ENCODE data around the gene KCTD17. TPM values are rescaled to one million over a fixed set of nuclear protein-coding genes. Genes with fewer than 3 reads are reported as not detected.

Gene KCTD17
- total RNA-seq, 1 experiment from 2014 or later: 29.5 TPM

- H3F3A ChIP-seq (ENCODE audit: insufficient read depth, low read depth): peaks cover 9% of the 10 kb centered on the region; the same call in 1 of the 2 replicates
- BruUV-seq (replicated peaks): no TSS peak
- ChIA-PET POLR2A (ENCODE audit: unreplicated experiment) (no interaction called here), CTCF (interaction anchor here (0.8 kb wide), 1 partner anchor 41 kb away, joined by 3 read pairs; no protein-coding TSS in a partner anchor)
- H3K36me3 ChIP-seq (ENCODE audit: low read depth): peaks cover 12% of the 10 kb centered on the region; the same call in 1 of the 2 replicates
- H4K20me1 ChIP-seq (ENCODE audit: insufficient read depth): no peaks in the 10 kb centered on the region
- TF ChIP-seq EZH2 (IDR thresholded peaks at IDR 0.05; ENCODE audit: low read depth) (no peak), CTCF (conservative IDR thresholded peaks at IDR 0.05) (no peak)
- H2AFZ ChIP-seq: no peak overlapping the region
- intact Hi-C loops (cut with micrococcal nuclease; ENCODE audit: unreplicated experiment): no loop called here
- no peak for DNase-seq
- H3K4me1 ChIP-seq (replicated peaks; ENCODE audit: insufficient read depth): peaks cover 10% of the 10 kb centered on the region; the same call in 1 of the 2 replicates
- H3K9me3 ChIP-seq (ENCODE audit: insufficient read depth, low read depth): no peaks in the 10 kb centered on the region
- no peak overlapping the region for H3K4me2 ChIP-seq
- no peaks in the 10 kb centered on the region for H3K9me2 ChIP-seq (ENCODE audit: insufficient read depth)
- peaks cover 20% of the 10 kb centered on the region for H3K79me2 ChIP-seq (ENCODE audit: low read depth)
- H3K27ac ChIP-seq: no peak overlapping the region
- no peak overlapping the region for H3K4me3 ChIP-seq
- H3K27me3 ChIP-seq (ENCODE audit: insufficient read depth, low read depth): no peaks in the 10 kb centered on the region
These were observed 27.0 kb upstream of the KCTD17 start for GRCh38 chr22:37024339-37025157.

- POLR2A ChIA-PET (ENCODE audit: unreplicated experiment): no interaction called here
- BruUV-seq (replicated peaks): no TSS peak
- H3F3A ChIP-seq (ENCODE audit: insufficient read depth, low read depth): peaks cover 5% of the 10 kb centered on the region
- H3K79me2 ChIP-seq (ENCODE audit: low read depth): peaks cover 11% of the 10 kb centered on the region
- no peaks in the 10 kb centered on the region for H3K27me3 ChIP-seq (ENCODE audit: insufficient read depth, low read depth)
- TF ChIP-seq EZH2 (IDR thresholded peaks at IDR 0.05; ENCODE audit: low read depth): no peak
- TF ChIP-seq CTCF (conservative IDR thresholded peaks at IDR 0.05): no peak
- intact Hi-C loops (cut with micrococcal nuclease; ENCODE audit: unreplicated experiment): no loop called here
- H3K27ac ChIP-seq: no peak overlapping the region
- no peak overlapping the region for H3K4me3 ChIP-seq
- CTCF ChIA-PET: interaction anchor here (0.6 to 0.8 kb wide), 2 partner anchors 42 to 262 kb away, joined by 3 read pairs; no protein-coding TSS in a partner anchor
- H3K4me1 ChIP-seq (replicated peaks; ENCODE audit: insufficient read depth): peaks cover 7% of the 10 kb centered on the region; the same call in 1 of the 2 replicates
- no peaks in the 10 kb centered on the region for H4K20me1 ChIP-seq (ENCODE audit: insufficient read depth)
- H3K4me2 ChIP-seq: no peak overlapping the region
- H2AFZ ChIP-seq: no peak overlapping the region
- DNase-seq: no peak
- H3K9me2 ChIP-seq (ENCODE audit: insufficient read depth): no peaks in the 10 kb centered on the region
- peaks cover 12% of the 10 kb centered on the region; the same call in 1 of the 2 replicates for H3K36me3 ChIP-seq (ENCODE audit: low read depth)
- no peaks in the 10 kb centered on the region for H3K9me3 ChIP-seq (ENCODE audit: insufficient read depth, low read depth)
These were observed 26.0 kb upstream of the KCTD17 start for GRCh38 chr22:37025500-37026070.

- Histone ChIP-seq H4K20me1 (ENCODE audit: insufficient read depth) (no peaks in the 10 kb centered on the region), H2AFZ (no peak overlapping the region), H3K4me2 (no peak overlapping the region), H3K9me3 (ENCODE audit: insufficient read depth, low read depth) (no peaks in the 10 kb centered on the region), H3K36me3 (ENCODE audit: low read depth) (peaks cover 12% of the 10 kb centered on the region; the same call in 1 of the 2 replicates), H3K9me2 (ENCODE audit: insufficient read depth) (no peaks in the 10 kb centered on the region), H3K27ac (no peak overlapping the region), H3K4me3 (no peak overlapping the region), H3K4me1 (replicated peaks; ENCODE audit: insufficient read depth) (peaks cover 6% of the 10 kb centered on the region), H3K79me2 (ENCODE audit: low read depth) (peaks cover 5% of the 10 kb centered on the region), H3F3A (ENCODE audit: insufficient read depth, low read depth) (peaks cover 10% of the 10 kb centered on the region), H3K27me3 (ENCODE audit: insufficient read depth, low read depth) (no peaks in the 10 kb centered on the region)
- BruUV-seq (replicated peaks): no TSS peak
- ChIA-PET CTCF (interaction anchor here (0.6 kb wide), 1 partner anchor 263 kb away, joined by 3 read pairs; no protein-coding TSS in a partner anchor), POLR2A (ENCODE audit: unreplicated experiment) (no interaction called here)
- TF ChIP-seq CTCF (conservative IDR thresholded peaks at IDR 0.05) (no peak), EZH2 (IDR thresholded peaks at IDR 0.05; ENCODE audit: low read depth) (no peak)
- intact Hi-C loops (cut with micrococcal nuclease; ENCODE audit: unreplicated experiment): no loop called here
- DNase-seq: no peak
These were observed 25.2 kb upstream of the KCTD17 start for GRCh38 chr22:37026325-37026724.

All from PC-9 (cell line).